ENCODE data around the gene NRK. TPM values are rescaled to one million over a fixed set of nuclear protein-coding genes. Genes with fewer than 3 reads are reported as not detected.
"Not testable (repeated sequence)": the region's sequence is repeated elsewhere in the genome, so short reads cannot be mapped to it uniquely, and the experiment has no call there.

Gene NRK
- total and polyA plus RNA-seq, 7 donors, result under 0.01 to 6.1 (median 2.3) TPM; not detected in 1

- 92 to 93% methylated on average over 15 of the region's 15 CpGs for WGBS, 2 donors
- Histone ChIP-seq H3K4me3 (no peak overlapping the region), H3K27ac (no peak overlapping the region), H3K27me3 (no peaks in the 10 kb centered on the region), H3K9me3 (no peaks in the 10 kb centered on the region), H3K36me3 (no peaks in the 10 kb centered on the region), H3K4me1 (no peaks in the 10 kb centered on the region)
- intact Hi-C loops (cut with DNase I), result no loop called here
- TF ChIP-seq POLR2A (IDR thresholded peaks at IDR 0.05) (no peak), EP300 (IDR thresholded peaks at IDR 0.05) (no peak), CTCF (IDR thresholded peaks at IDR 0.05) (no peak), POLR2AphosphoS5 (IDR thresholded peaks at IDR 0.05) (no peak)
- DNase-seq, result no peak
These were observed 159.6 kb downstream of the NRK start for GRCh38 chrX:105981772-105982485.

- intact Hi-C loops (cut with DNase I); H3K4me3 ChIP-seq; H3K27me3 ChIP-seq; DNase-seq; H3K36me3 ChIP-seq; H3K4me1 ChIP-seq; H3K27ac ChIP-seq; H3K9me3 ChIP-seq: not testable (repeated sequence)
- 45 to 77% methylated on average over 5 of the region's 5 CpGs for WGBS, 2 donors
These were observed 166.1 kb downstream of the NRK start for GRCh38 chrX:105988487-105988886.

- intact Hi-C loops (cut with DNase I), result no loop called here
- H3K9me3 ChIP-seq, result no peaks in the 10 kb centered on the region
- H3K4me3 ChIP-seq, result no peak overlapping the region
- no peaks in the 10 kb centered on the region for H3K27me3 ChIP-seq
- no peaks in the 10 kb centered on the region for H3K36me3 ChIP-seq
- WGBS, 2 donors, result 63 to 70% methylated on average over 1 of the region's 1 CpG
- no peaks in the 10 kb centered on the region for H3K4me1 ChIP-seq
- no peak overlapping the region for H3K27ac ChIP-seq
- no peak for DNase-seq
- TF ChIP-seq EP300 (IDR thresholded peaks at IDR 0.05) (no peak), POLR2A (IDR thresholded peaks at IDR 0.05) (no peak), CTCF (IDR thresholded peaks at IDR 0.05) (no peak), POLR2AphosphoS5 (IDR thresholded peaks at IDR 0.05) (no peak)
These were observed 177.0 kb downstream of the NRK start for GRCh38 chrX:105999294-105999693.

GRCh38 chrX:106000203-106000602, 177.9 kb downstream of the NRK start:
- no peaks in the 10 kb centered on the region for H3K27me3 ChIP-seq
- DNase-seq, result no peak
- intact Hi-C loops (cut with DNase I), result no loop called here
- H3K9me3 ChIP-seq, result no peaks in the 10 kb centered on the region
- no peak overlapping the region for H3K27ac ChIP-seq
- no peak overlapping the region for H3K4me3 ChIP-seq
- no peak for TF ChIP-seq POLR2A (IDR thresholded peaks at IDR 0.05)
- no peak for TF ChIP-seq POLR2AphosphoS5 (IDR thresholded peaks at IDR 0.05)
- TF ChIP-seq EP300 (IDR thresholded peaks at IDR 0.05), result no peak
- no peak for TF ChIP-seq CTCF (IDR thresholded peaks at IDR 0.05)
- no peaks in the 10 kb centered on the region for H3K4me1 ChIP-seq
- H3K36me3 ChIP-seq, result no peaks in the 10 kb centered on the region

- H3K4me3 ChIP-seq; H3K4me1 ChIP-seq; H3K9me3 ChIP-seq; H3K27ac ChIP-seq; H3K36me3 ChIP-seq; intact Hi-C loops (cut with DNase I); H3K27me3 ChIP-seq; DNase-seq: not testable (repeated sequence)
- WGBS, 2 donors, result 84 to 85% methylated on average over 5 of the region's 5 CpGs
These were observed 178.3 kb downstream of the NRK start for GRCh38 chrX:106000609-106001008.

- TF ChIP-seq POLR2AphosphoS5 (IDR thresholded peaks at IDR 0.05), result no peak
- no peak for TF ChIP-seq EP300 (IDR thresholded peaks at IDR 0.05)
- no peak for TF ChIP-seq POLR2A (IDR thresholded peaks at IDR 0.05)
- TF ChIP-seq CTCF (IDR thresholded peaks at IDR 0.05), result no peak
- Histone ChIP-seq H3K36me3 (no peaks in the 10 kb centered on the region), H3K27me3 (no peaks in the 10 kb centered on the region), H3K27ac (no peak overlapping the region), H3K4me3 (no peak overlapping the region), H3K9me3 (no peaks in the 10 kb centered on the region), H3K4me1 (no peaks in the 10 kb centered on the region)
- WGBS, 2 donors, result 14 to 54% methylated on average over 2 of the region's 2 CpGs
- intact Hi-C loops (cut with DNase I), result no loop called here
- DNase-seq, result no peak
These were observed 183.3 kb downstream of the NRK start for GRCh38 chrX:106005684-106006083.

All from sigmoid colon (tissue), 7 donors.